ENCODE measurements around the gene OR52I1.
A peak's percentile ranks its signal among the peaks of the same experiment; 100 is the strongest.

OR52I1 gene, protein sequence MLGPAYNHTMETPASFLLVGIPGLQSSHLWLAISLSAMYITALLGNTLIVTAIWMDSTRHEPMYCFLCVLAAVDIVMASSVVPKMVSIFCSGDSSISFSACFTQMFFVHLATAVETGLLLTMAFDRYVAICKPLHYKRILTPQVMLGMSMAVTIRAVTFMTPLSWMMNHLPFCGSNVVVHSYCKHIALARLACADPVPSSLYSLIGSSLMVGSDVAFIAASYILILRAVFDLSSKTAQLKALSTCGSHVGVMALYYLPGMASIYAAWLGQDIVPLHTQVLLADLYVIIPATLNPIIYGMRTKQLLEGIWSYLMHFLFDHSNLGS

DNA sequence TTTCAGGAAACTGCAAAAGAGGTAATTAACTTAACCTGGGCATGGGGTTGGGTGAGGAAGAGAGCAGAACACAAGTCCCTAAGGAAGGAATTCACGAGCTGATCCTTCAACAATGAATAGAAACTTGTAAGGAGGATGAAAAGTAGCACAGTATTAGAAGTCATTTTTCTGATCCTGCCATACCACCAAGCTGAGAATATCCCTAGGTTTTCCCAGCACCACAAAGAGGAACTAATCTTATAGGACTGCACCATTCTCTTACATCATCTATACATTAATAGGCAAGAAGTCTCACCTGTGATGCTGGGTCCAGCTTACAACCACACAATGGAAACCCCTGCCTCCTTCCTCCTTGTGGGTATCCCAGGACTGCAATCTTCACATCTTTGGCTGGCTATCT is at the start of gene OR52I1:
Gene OR52I1 (plus strand): TSS at position 301 of the 400 bp plus-strand sequence. CDS start 0 bp downstream, at position 301.
- no peak for DNase-seq (ENCODE audit: low spot score)

DNA sequence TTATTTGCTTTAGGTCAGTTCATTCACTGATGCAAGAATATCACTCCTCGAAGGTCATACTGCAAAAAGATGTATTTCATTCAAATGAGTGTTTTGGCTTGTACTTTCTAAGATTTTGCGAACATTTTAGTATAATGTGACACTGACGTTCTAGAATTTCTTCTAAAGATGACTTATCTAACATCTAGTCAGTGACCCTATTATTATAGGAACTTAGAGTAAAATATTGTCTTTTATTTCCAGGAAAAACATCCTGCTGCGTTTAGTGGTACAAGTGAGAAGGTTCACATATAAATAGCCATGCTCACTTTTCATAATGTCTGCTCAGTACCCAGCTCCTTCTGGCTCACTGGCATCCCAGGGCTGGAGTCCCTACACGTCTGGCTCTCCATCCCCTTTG is 48.9 kb upstream of the OR52I1 start, which contains the start of gene OR52M1:
Gene OR52M1 (plus strand): TSS at position 301 of the 400 bp plus-strand sequence. CDS start 0 bp downstream, at position 301.
- DNase-seq (ENCODE audit: low spot score), result no peak

- DNase-seq (ENCODE audit: low spot score), result no peak
These were observed 47.0 kb upstream of the OR52I1 start for GRCh38 chr11:4546878-4547277.

DNA sequence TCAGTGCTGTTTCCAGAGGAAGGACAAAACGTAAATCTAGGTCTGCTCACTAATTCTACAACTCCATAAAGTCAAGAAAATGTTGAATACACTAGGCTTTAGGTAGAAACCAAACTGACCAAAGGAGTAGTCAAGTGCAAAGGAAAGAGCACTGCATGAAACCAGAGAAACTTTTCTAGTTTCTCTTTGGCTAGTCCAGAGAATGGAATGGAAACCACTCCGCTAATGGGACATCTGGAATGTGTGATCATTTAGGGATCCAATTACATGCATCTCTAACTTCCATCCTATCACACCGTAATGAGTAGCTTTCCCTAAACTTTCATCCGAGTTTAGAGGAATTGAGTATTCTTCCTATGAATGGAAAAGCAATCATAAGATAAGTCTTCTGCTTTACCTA is 46.4 kb upstream of the OR52I1 start:
- DNase-seq (ENCODE audit: low spot score), result no peak

DNA sequence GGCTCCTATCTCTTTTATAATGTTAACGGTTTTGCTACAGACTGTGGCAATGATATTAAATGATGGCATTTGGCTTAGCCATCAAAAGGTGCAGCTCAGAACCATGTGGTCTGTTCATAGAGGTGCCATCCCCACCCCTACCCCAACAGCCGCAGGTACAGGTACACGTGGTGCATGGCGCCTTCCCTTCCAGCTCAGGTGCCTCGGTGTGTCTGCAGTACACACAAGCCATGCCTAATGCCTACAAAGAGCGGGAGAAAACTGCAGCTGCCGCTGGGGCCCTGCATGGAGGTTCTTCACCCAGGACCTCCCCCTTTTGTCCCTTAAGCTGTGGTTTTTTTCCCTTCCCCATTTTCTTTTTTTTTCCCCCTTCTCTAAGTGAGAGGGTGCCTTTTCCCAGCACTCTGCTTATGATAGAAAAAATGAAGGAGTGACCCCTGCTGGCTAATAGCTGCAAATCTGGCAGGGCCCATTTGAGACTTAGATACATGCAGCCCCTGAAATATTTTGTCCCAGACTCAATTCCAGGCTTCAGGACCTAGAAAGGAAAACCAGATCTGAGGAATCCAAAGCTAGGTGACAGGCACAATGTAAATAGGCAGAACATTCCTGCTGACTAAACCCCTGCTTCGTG is 42.4 kb upstream of the OR52I1 start:
- DNase-seq (ENCODE audit: low spot score), result peak; percentile 4

DNA sequence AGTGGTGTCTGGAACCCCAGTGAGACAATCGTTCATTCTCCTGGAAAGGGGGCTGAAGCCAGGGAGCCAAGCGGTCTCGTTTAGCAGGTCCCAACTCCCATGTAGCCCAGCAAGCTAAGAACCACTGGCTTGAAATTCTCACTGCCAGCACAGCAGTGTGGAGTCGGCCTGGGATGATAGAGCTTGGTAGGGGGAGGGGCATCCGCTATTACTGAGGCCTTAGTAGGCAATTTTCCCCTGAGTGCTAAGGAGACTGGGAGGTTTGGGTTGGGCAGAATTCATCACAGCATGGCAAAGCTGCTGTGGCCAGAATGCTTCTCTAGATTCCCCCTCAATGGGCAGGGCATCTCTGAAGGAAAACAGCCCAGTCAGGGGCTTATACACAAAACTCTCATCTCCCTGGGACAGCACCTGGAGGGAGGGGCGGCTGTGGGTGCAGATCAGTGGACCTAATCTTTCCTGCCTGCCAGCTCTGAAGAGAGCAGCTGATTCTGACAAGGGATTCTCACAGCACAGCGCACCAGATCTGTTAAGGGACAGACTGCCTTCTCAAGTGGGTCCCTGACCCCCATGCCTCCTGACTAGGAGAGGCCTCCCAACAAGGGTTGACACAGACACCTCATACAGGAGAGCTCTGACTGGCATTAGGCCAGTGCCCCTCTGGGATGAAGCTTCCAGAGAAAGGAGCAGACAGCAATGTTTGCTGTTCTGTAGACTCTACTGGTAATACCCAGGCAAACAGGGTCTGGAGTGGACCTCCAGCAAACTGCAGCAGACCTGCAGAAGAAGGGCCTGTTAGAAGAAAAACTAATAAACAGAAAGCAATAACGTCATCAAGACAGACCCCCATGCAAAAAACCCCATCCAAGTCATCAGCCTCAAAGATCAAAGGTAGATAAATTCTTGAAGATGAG is 34.1 kb upstream of the OR52I1 start:
- no peak for DNase-seq (ENCODE audit: low spot score)

GRCh38 chr11:4560467-4560866 is 33.4 kb upstream of the OR52I1 start:
- DNase-seq (ENCODE audit: low spot score), result no peak

DNA sequence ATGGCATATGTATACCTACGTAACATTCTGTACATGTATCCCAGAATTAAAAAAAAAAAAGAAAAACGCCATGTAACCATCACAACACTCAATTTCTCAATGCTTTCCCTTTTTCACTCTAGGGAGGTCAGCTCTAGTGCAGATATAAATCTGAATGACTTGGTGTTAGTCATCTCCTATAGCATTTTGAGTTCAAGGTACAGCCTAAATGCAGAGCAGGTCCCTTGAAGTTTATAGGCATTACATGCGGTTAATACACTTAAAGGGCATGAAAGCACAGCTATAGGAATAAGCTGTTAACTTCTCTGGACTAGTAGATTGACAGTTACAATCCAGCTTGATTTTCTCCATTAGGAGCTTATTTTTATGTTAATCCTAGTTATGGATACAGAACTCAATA is 28.5 kb upstream of the OR52I1 start:
- DNase-seq (ENCODE audit: low spot score), result no peak

DNA sequence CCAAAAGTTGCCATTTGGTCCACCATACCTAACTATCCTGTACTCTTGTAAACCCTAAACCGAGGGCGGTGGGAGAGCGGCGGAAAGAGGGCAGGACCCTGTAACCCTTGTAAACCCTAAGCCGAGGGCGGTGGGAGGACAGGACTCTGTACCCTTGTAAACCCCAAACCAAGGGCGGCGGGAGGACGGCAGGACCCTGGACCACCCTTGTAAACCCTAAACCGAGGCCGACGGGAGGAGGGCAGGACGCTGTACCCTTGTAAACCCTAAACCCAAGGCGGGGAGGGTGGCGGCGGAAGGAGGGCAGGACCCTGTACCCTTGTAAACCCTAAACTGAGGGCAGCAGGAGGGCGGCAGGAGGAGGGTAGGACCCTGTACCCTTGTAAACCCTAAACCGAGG is 24.8 kb upstream of the OR52I1 start:
- DNase-seq (ENCODE audit: low spot score), result no peak

GRCh38 chr11:4576880-4577279 is 17.0 kb upstream of the OR52I1 start:
- DNase-seq (ENCODE audit: low spot score), result no peak

GRCh38 chr11:4577761-4578160 is 16.1 kb upstream of the OR52I1 start:
- no peak for DNase-seq (ENCODE audit: low spot score)

- DNase-seq (ENCODE audit: low spot score), result no peak
These were observed 15.2 kb upstream of the OR52I1 start for GRCh38 chr11:4578624-4579023.

DNA sequence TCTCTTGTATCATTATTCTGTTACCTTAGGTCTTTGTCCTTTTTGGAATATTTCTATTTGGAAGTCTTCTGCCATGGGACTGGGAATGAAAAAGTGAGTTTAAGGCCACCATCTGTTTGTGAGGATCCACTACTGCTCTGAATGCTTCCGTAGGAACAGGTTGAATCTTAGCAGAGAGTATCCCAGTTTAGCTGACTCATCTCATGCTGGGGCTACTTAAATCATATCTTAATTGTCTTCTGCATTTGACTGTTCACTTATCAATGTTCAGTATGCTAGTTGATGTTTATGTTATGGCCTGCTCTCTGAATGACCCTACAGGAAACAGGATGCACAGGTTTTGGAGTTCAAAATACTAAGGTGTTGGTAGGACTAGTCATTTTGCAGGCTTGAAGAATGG is 13.7 kb upstream of the OR52I1 start:
- no peak for DNase-seq (ENCODE audit: low spot score)

DNA sequence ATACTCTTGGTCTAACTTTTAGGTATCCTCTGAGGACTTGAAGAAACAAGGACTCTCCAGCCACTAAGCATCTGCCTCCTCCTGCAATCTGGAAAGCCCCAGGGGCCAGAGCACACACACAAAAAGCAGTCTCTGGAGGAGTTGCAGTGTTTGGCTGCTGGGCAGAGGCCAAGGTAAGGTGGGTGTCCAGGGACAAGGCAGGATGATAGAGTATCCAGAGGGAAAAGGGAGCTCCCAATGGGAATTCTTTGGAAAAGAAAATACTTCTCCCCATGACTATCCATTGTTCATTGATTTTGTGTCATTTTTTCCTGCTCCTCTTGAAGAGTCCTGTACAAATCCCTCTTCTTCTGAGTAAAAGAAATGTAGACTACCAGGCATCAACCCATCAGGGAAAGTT is 12.4 kb upstream of the OR52I1 start, which contains the start of gene OR52I2:
Gene OR52I2 (plus strand): TSS at position 301 of the 400 bp plus-strand sequence.
- no peak for DNase-seq (ENCODE audit: low spot score)

DNA sequence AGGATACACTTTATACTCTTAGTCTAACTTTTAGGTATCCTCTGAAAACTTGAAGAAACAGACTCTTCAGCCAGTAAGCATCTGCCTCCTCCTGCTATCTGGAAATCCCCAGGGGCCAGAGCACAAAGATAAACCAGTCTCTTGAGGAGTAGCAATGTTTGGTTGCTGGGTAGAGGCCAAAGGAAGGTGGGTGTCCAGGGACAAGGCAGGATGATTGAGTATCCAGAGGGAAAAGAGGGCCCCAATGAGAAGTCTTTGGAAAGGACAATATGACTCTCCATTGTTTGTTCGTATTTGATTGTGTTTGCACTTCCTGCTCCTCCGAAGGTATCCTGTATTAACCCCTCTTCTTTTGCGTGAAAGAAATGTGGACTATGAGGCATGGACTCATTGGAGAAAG is 4.8 kb upstream of the OR52I1 start:
- DNase-seq (ENCODE audit: low spot score), result no peak

DNA sequence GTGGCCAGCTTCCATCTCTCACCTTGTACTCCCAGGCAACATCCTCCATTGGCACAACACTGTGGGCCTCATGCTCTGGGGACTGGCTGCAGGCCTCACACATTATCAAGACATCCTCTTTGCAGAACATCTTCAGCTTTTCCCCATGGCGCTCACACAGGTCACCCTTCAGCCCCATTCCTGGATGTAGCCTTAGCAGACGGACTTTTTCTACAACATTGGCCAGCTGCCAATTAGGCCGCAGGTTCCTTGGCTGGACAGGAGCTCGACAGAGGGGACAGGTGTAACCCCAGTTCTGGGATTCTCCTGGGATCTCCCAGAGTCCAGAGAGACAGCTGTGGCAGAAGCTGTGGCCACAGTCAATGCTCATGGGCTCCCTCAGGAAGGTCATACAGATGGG is 11.2 kb downstream of the OR52I1 start:
- no peak for DNase-seq (ENCODE audit: low spot score)

DNA sequence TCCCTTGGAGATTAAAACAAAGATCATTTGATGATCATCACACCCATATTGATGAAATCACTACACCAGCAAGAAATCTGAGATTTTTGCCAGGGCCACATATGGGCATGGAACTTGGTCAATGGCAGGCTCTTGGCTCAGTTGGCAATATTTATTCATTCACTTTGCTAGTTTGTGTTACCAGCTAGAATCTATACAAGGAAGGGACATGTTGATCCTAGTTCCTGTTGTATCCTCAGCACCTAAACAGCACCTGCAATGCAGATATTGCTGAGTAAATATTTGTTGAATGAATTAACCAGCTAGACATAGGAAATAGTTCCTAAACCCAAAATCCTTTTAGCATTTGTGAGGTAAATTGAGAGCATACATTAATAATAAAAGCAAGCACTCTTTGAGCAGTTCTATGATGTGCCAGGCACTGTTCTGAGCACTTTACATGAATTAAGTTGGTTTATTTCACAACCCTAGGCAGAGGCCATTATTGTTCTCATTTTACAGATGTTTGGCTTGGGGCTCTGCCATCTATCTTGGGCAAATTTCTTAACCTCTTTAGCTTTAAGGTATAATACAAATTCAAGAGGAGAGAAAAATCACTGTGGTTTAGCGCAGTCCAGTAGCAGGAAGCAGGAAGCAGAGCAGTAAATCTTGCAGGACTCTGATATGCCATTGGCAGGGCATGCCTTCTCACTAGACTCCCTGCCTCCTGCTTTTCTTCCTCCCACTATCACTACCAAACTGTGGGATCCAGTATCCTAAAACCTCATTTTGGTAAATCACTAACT is 12.6 kb downstream of the OR52I1 start:
- no peak for DNase-seq (ENCODE audit: low spot score)

DNA sequence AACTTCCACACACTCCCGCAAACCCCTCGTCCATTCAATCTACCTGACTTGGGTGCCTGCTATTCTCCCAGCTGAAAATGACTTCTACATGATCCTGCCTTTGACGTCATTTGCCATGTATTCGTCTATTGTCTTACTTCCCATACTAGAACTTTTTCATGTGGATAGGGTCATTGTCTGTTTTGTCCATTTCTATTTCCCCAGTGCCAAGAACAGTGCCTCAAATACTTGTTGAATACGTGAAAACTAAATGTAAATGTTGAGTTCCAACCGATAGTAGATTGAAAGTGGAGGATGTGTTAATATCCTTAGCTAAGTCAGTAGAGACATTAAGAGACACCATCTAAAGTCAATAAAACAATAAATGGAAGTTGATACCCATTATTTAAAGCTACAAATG is 13.3 kb downstream of the OR52I1 start:
- DNase-seq (ENCODE audit: low spot score), result no peak

DNA sequence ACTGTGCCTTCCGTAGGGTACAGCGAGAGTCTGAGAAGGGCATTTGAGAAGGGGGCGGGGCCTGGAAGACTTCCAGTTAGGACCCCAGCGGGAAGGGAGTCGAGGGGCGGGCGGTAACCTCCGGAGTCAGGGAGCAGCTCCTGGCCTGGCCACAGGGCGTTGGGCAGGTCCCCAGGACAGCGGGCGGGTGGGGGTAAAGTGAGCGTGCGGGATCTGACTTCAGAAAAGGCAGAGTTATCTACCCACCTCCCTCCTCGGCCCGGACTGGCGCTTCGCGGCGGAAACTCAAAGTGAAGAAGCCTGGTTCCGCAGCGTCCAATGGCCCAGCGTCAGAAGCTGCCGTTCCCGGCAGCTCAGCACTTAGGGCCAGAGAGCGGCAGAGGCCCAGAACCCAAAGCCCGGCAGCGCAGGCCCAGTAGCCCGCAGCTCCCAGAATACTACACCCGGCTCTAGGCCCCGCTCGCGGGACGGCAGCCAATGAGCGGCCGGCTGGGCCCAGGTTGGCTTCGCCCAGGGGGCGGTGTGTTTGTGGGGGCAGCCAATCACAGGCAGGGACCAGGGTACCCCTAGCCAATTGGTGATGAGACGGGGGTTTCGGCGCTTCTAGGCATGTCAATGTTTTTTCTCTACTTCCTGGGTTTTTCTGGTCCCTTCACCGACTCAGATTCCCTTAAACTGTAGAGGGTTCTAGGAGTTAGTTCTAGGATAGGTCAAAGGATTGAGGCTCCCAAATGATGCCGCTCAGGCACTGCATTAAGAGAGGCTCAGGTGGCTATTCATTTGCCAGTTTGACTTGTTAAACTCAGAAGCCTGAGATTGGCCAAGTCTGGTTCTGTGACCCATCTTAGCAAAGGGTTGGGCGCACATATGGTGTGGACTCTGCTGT is 14.2 kb downstream of the OR52I1 start, which contains the start of gene TRIM68:
Gene TRIM68 (minus strand): TSS at position 451 of the 886 bp plus-strand sequence. CDS start 2,727 bp downstream, outside the sequence.
- DNase-seq (ENCODE audit: low spot score), result peak; percentile 97

DNA sequence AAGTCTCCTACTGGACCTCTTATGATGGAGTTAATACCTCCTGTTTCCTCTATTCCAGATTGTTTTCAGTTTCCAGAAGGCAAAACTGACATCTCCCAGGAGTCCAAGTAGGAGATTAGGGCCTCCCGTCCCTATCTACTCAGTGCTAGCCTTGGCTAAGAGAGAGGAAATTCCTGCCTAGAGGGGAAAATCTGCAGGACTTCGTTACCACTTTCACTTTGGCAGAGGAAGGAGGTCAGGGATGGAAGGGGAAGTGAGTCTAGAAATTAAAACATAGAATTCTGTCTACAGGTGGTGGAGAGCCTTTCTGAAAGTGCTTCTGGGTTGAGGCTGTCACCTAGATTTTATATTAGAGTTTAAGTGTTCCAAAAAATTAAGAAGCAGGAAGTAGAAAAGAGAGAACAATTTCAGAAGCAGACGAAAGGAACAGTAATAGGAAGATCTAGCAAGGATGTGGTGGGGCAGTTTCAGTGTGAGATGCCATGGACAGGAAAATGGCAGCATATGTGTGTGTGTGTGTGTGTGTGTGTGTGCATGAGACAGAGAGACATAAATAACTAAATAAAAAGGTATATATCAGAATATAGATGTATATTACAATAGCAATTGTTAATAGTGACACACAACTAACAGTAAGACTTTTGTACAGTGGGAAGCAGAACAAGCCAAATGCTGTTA is 16.6 kb downstream of the OR52I1 start:
- DNase-seq (ENCODE audit: low spot score), result no peak

All from HuH-7 (cell line).